ENCODE measurements around the gene TRIM3.

Gene TRIM3

GRCh38 chr11:6440906-6441358, 32.8 kb downstream of the TRIM3 start, which contains the start of gene HPX:
Gene HPX, minus strand, starts transcription at chr11:6440987. Its CDS starts 24 bp downstream, at chr11:6440963.
- H3K9me3 Mint-ChIP-seq, result no peaks in the 10 kb centered on the region
- H3K27me3 Mint-ChIP-seq, result no peaks in the 10 kb centered on the region
- H3K36me3 Mint-ChIP-seq (ENCODE audit: insufficient read depth), result no peaks in the 10 kb centered on the region
- H3K4me3 Mint-ChIP-seq, result no peak within 1 kb of the TSS
- no peak for DNase-seq
- ATAC-seq (replicated peaks), result no peak
- no peaks in the 10 kb centered on the region for H3K4me1 Mint-ChIP-seq (ENCODE audit: low read depth in 2 of 2)
- peak within 1 kb of the TSS in 1 of 2 donors; percentile 52 for H3K27ac Mint-ChIP-seq

DNA sequence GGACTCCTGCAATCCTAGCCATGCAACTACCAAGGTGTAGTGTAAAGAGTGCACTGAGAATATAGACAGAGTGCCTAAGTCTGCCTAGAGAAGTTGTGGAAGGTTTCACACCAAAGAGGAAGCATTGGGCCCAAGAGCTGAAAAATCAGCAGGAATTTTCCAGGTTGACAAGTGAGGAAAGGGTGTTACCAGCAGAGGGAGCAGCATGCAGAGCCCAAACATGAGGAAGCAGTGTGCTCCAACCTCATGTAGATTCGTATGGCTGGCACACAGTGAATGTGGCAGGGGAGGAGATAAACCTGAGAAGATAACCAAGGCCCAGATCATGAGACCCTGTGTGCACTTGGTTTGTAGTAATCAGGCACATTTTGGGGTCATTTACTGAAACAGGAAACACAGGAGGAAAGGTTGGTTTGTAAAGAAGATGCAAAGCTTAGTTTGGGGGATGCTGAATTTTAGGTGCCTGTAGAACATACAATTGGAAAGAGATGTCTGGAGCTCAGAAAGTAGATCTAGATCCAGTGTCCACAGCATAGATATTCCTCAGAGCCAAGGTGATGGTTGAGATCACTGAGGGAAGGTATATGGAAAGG, 34.7 kb downstream of the TRIM3 start:
- Mint-ChIP-seq H3K4me3 (no peak overlapping the region), H3K36me3 (ENCODE audit: insufficient read depth) (no peaks in the 10 kb centered on the region), H3K27me3 (no peaks in the 10 kb centered on the region), H3K9me3 (no peaks in the 10 kb centered on the region), H3K27ac (no peak overlapping the region), H3K4me1 (ENCODE audit: low read depth in 2 of 2) (no peaks in the 10 kb centered on the region)
- ATAC-seq (replicated peaks) (peak; percentile 54), DNase-seq (peak; percentile 11 to 21 (median 14))

DNA sequence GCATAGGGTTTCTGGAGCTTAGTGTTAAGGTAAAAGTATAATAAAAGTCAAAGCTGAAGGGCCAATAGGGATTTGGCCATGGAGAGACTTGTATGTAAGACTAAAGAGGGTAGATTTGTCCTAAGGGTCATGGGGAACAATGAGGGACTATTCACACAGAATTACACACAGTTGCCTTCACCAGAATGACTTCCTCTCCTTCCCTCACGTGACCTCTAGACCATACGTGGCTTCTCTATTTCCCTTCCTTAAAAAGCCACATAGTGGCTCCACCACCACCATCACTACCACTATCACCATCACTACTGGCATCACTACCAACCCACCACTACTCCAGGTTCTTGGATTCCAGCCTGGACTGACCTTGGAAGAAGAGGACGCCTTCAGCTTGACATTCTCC, 35.7 kb downstream of the TRIM3 start:
- Mint-ChIP-seq H3K4me3 (no peak overlapping the region), H3K36me3 (ENCODE audit: insufficient read depth) (no peaks in the 10 kb centered on the region), H3K9me3 (no peaks in the 10 kb centered on the region), H3K27ac (no peak overlapping the region), H3K4me1 (ENCODE audit: low read depth in 2 of 2) (no peaks in the 10 kb centered on the region), H3K27me3 (no peaks in the 10 kb centered on the region)
- ATAC-seq (replicated peaks) (peak; percentile 79), DNase-seq (no peak)

DNA sequence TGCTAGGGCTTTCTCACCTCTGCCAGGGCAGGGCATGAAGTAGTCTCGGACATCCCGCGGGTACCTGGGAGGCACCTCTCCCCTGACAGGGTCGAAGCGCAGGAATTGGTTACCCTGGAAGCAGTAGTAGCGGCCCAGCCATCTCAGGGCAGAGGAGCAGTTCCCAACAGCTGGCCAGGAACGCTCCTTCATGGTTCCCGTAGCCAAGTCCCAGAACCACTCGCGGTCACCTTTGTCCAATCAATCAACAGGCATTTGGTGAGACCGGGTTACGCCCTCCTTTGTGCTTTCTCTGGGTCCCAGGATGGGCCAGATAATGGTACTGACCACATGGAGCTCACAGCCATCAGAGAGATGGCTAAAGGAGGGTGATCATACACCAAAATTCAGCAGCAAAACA, 36.3 kb downstream of the TRIM3 start:
- H3K4me1 Mint-ChIP-seq (ENCODE audit: low read depth in 2 of 2), result no peaks in the 10 kb centered on the region

GRCh38 chr11:6433998-6434660, 39.6 kb downstream of the TRIM3 start:
- Mint-ChIP-seq H3K27me3 (no peaks in the 10 kb centered on the region), H3K36me3 (ENCODE audit: insufficient read depth) (no peaks in the 10 kb centered on the region), H3K4me3 (no peak overlapping the region), H3K4me1 (ENCODE audit: low read depth in 2 of 2) (no peaks in the 10 kb centered on the region), H3K9me3 (no peaks in the 10 kb centered on the region), H3K27ac (peak overlapping the region in 1 of 2 donors; percentile 0)
- ATAC-seq (replicated peaks) (no peak), DNase-seq (no peak)

More for the DNA sequence above, 36.3 kb downstream of the TRIM3 start:
- DNase-seq (no peak), ATAC-seq (replicated peaks) (no peak)
- Mint-ChIP-seq H3K36me3 (ENCODE audit: insufficient read depth) (no peaks in the 10 kb centered on the region), H3K9me3 (no peaks in the 10 kb centered on the region), H3K27me3 (no peaks in the 10 kb centered on the region), H3K27ac (no peak overlapping the region), H3K4me3 (no peak overlapping the region)

DNA sequence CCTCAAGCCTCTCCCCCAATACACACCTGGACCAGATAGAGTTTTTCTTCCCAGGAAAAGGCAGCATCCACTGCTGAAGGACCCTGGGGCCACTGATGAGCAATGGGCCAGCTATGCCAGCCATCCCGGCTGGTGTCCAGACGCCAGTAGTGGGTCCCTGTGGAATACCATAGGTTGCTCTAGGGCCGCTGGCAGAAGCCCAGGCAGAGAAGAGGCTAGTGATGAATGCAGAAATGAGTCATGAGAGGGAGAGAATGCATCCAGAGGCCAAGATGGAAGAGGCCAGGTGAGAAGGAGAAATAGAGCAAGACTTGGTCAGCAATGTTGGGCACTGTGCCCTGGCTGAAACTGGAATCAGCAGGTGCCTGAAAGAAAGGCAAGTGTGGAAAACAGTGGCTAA, 41.9 kb downstream of the TRIM3 start:
- ATAC-seq (replicated peaks), result no peak
- Mint-ChIP-seq H3K4me1 (ENCODE audit: low read depth in 2 of 2) (no peaks in the 10 kb centered on the region), H3K27ac (no peak overlapping the region), H3K4me3 (no peak overlapping the region), H3K27me3 (no peaks in the 10 kb centered on the region), H3K36me3 (ENCODE audit: insufficient read depth) (no peaks in the 10 kb centered on the region), H3K9me3 (no peaks in the 10 kb centered on the region)
- DNase-seq, result no peak

DNA sequence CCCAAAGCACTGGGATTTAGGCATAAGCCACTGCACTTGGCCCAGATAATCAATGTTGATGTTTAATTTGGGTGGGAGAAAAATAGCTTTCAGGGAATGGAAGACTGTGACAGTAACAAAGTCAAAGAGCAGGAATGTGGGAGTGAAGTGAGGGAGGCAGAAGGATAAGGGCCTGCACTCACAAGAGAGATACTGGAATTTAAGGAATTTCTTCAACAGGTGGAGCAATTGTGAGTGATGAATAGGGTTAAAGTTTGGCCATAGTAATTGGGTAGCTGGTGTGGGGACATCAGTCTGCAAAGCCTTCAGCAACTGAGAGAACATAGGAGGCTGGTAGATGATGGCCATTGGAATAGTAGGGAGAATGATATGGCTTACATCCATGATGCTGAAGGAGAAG, 46.2 kb downstream of the TRIM3 start:
- no peaks in the 10 kb centered on the region for H3K36me3 Mint-ChIP-seq (ENCODE audit: insufficient read depth)
- peaks cover 12 to 15% of the 10 kb centered on the region in 2 donors for H3K27me3 Mint-ChIP-seq
- H3K9me3 Mint-ChIP-seq, result no peaks in the 10 kb centered on the region
- DNase-seq, result no peak
- H3K4me1 Mint-ChIP-seq (ENCODE audit: low read depth in 2 of 2), result no peaks in the 10 kb centered on the region
- no peak overlapping the region for H3K27ac Mint-ChIP-seq
- no peak for ATAC-seq (replicated peaks)
- no peak overlapping the region for H3K4me3 Mint-ChIP-seq

- DNase-seq (no peak), ATAC-seq (replicated peaks) (no peak)
- peaks cover 3% of the 10 kb centered on the region for H3K36me3 Mint-ChIP-seq (ENCODE audit: insufficient read depth)
- no peak overlapping the region for H3K27ac Mint-ChIP-seq
- H3K9me3 Mint-ChIP-seq, result no peaks in the 10 kb centered on the region
- H3K4me3 Mint-ChIP-seq, result no peak overlapping the region
- H3K27me3 Mint-ChIP-seq, result peaks cover 24 to 25% of the 10 kb centered on the region in 2 donors
- peaks cover 2 to 3% of the 10 kb centered on the region in 2 donors for H3K4me1 Mint-ChIP-seq (ENCODE audit: low read depth in 2 of 2)
Measured at GRCh38 chr11:6420677-6421076, 53.1 kb downstream of the TRIM3 start.

GRCh38 chr11:6419009-6419631, 54.6 kb downstream of the TRIM3 start, which contains the start of gene APBB1:
Gene APBB1, minus strand, starts transcription at chr11:6419094. Its CDS starts 7,747 bp downstream, at chr11:6411347.
- Mint-ChIP-seq H3K36me3 (ENCODE audit: insufficient read depth) (peaks cover 3% of the 10 kb centered on the region), H3K27me3 (peaks cover 24 to 25% of the 10 kb centered on the region in 2 donors), H3K4me3 (no peak within 1 kb of the TSS), H3K9me3 (no peaks in the 10 kb centered on the region), H3K27ac (no peak within 1 kb of the TSS), H3K4me1 (ENCODE audit: low read depth in 2 of 2) (peaks cover 2 to 3% of the 10 kb centered on the region in 2 donors)
- ATAC-seq (replicated peaks), result peak; percentile 84
- DNase-seq, result peak; percentile 59 to 72 (median 71)

- Mint-ChIP-seq H3K27ac (no peak overlapping the region), H3K4me3 (no peak overlapping the region), H3K36me3 (ENCODE audit: insufficient read depth) (peaks cover 3% of the 10 kb centered on the region), H3K9me3 (no peaks in the 10 kb centered on the region), H3K4me1 (ENCODE audit: low read depth in 2 of 2) (peaks cover 2 to 3% of the 10 kb centered on the region in 2 donors), H3K27me3 (peaks cover 20 to 21% of the 10 kb centered on the region in 2 donors)
- no peak for ATAC-seq (replicated peaks)
- peak in 1 of 3 experiments; percentile 12 for DNase-seq
Measured at GRCh38 chr11:6418557-6419008, 55.2 kb downstream of the TRIM3 start.

DNA sequence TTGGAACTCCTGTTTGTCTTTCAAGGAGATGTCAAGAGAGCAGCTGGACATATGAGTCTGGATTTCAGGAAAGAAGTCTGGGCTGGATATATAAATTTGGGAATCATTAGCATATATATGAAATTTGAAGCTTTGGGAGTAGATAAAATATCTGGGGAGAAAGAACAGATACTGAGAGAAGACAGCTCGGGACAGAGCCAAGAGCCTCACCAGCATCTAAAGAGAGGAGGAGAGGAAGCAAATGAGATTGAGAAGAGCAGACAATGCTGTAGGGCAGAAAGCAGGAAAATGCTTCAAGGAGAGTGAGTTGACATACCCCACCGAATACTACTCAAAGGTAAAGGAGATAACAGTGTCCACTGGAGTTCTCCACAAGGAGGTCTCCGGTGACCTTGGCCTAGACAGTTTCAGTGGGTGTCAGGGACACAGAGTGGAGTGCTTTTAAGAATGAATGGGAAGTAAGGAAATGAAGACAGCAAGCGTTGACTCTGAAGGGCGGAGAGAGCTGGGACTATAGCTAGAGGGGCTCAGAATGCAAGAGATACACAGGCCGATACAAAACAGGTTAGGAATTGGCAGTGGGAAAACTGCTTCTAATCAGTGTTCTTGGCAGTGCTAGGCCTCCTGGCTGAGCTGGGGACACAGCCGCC, 55.7 kb downstream of the TRIM3 start:
- Mint-ChIP-seq H3K9me3 (no peaks in the 10 kb centered on the region), H3K27ac (no peak overlapping the region), H3K4me3 (no peak overlapping the region), H3K27me3 (peaks cover 15 to 18% of the 10 kb centered on the region in 2 donors), H3K36me3 (ENCODE audit: insufficient read depth) (peaks cover 3% of the 10 kb centered on the region), H3K4me1 (ENCODE audit: low read depth in 2 of 2) (peaks cover 5 to 7% of the 10 kb centered on the region in 2 donors)
- peak; percentile 22 for ATAC-seq (replicated peaks)
- DNase-seq, result no peak

GRCh38 chr11:6415797-6416196, 57.9 kb downstream of the TRIM3 start:
- Mint-ChIP-seq H3K27ac (no peak overlapping the region), H3K36me3 (ENCODE audit: insufficient read depth) (peaks cover 3% of the 10 kb centered on the region), H3K27me3 (peaks cover 1 to 2% of the 10 kb centered on the region in 2 donors), H3K4me1 (ENCODE audit: low read depth in 2 of 2) (peaks cover 7 to 25% of the 10 kb centered on the region in 2 donors), H3K4me3 (no peak overlapping the region), H3K9me3 (no peaks in the 10 kb centered on the region)
- DNase-seq (no peak), ATAC-seq (replicated peaks) (no peak)

- no peaks in the 10 kb centered on the region for H3K9me3 Mint-ChIP-seq
- no peak overlapping the region for H3K4me3 Mint-ChIP-seq
- no peaks in the 10 kb centered on the region for H3K27me3 Mint-ChIP-seq
- peaks cover 7 to 27% of the 10 kb centered on the region in 2 donors for H3K4me1 Mint-ChIP-seq (ENCODE audit: low read depth in 2 of 2)
- H3K36me3 Mint-ChIP-seq (ENCODE audit: insufficient read depth), result peaks cover 3% of the 10 kb centered on the region
- no peak for ATAC-seq (replicated peaks)
- H3K27ac Mint-ChIP-seq, result no peak overlapping the region
- DNase-seq, result no peak
Measured at GRCh38 chr11:6414874-6415328, 58.8 kb downstream of the TRIM3 start.
